Pancreas (tissue), 10 donors: ENCODE results near the gene CMIP. TPM values are rescaled to one million over a fixed set of nuclear protein-coding genes. Genes with fewer than 3 reads are reported as not detected.

Experiments used
- ATAC-seq, 4 donors: fragments of 200-7000 bp; cut with Tn5 transposase; one replicate each; pipeline versions ENCODE4 v1.8.0 to v1.9.1; 2020; ENCODE audit warnings: mild to moderate bottlenecking in 4 of 4, moderate library complexity in 4 of 4
- DNase-seq, 6 donors: peaks; one replicate each; pipeline ENCODE4 v3.0.0-alpha.2; 2020
- FAIRE-seq: peaks from 2 replicates; lab custom pipeline; 2012; peaks lifted over from hg19 to GRCh38; lab: Jason Lieb, UNC
- H3K27ac ChIP-seq, 4 donors: fragments of 200-600 bp; sonication (generic); 1 replicate in 3 of 4; 2 replicates in 1 of 4; pipeline versions ENCODE4 v1.5.0 to v1.8.0; 2020
- H3K27me3 ChIP-seq, 4 donors: fragments of 200-600 bp; one replicate each; pipeline ENCODE4 v1.8.0; 2021
- H3K36me3 ChIP-seq, 3 donors: fragments of 200-600 bp; sonication (generic) in 1 of 3; one replicate each; pipeline versions ENCODE4 v1.5.0 to v1.8.0; 2020 to 2021
- H3K4me1 ChIP-seq, 3 donors: fragments of 200-600 bp; one replicate each; pipeline ENCODE4 v1.8.0; 2021
- H3K4me3 ChIP-seq, 4 donors: fragments of 200-600 bp; sonication (generic) in 2 of 4; one replicate each; pipeline versions ENCODE4 v1.5.0 to v1.8.0; 2020 to 2021
- H3K9me3 ChIP-seq, 4 donors: fragments of 200-600 bp; one replicate each; pipeline ENCODE4 v1.8.0; 2021
- CTCF ChIP-seq, 4 donors: fragments of 200-600 bp; sonication (generic) in 3 of 4; IDR thresholded peaks; one replicate each; pipeline versions ENCODE4 v1.5.0 to v1.8.0; 2021; ENCODE audit warnings: antibody characterized with exemption in 4 of 4
- WGBS, 2 donors: extraction: QIAGEN DNeasy Blood & Tissue Kit; methylation state at CpG; one replicate each; pipeline ENCODE4 v1.1.7; 2013; 5-methylcytosine and 5-hydroxymethylcytosine counted together
- intact Hi-C, 3 donors: fragments of 100-400 bp; cut with DNase I; formaldehyde crosslinking; loops; one replicate each; pipeline versions ENCODE4 v1.11.1 to v1.14.2; 2022
- polyA plus RNA-seq, 2 donors: library from polyadenylated mRNA; stranded (reverse); fragments of 200-250 nt; gene quantifications; one replicate each; pipeline ENCODE4 v1.2.3, GENCODE V29; 2013
- total RNA-seq, 6 donors: library from RNA; stranded (reverse); fragmentation: NEBNext Ultra II Directional in 4 of 6; extraction: Animal tissue kit (Norgen Biotek cat#: 25700) in 4 of 6; gene quantifications; one replicate each; pipeline versions ENCODE4 v1.2.1 to v1.2.4, GENCODE V29; 2021 to 2023
- donor health status: healthy with polysubstance abuse.
- donor health status: DM: no; HTN: no; CAD: no; lungs with moderate emphysema.
- donor health status: DM: no; HTN: no; CAD: no.
- donor health status: control.
- donor health status: control.
- donor health status: Bipolar disorder and iron deficiency.
- donor health status: DM: yes; HTN: yes; CAD: no.
- donor health status: DM: no; HTN: no; CAD: no.
- donor health status: DM: no; HTN: no; CAD: no.
- donor health status: DM: yes; HTN: yes; CAD: no.

Gene CMIP
- total and polyA plus RNA-seq, 8 donors = 9.7 to 37.0 (median 21.5) TPM

- DNase-seq (peak in 1 of 6 donors; percentile 66), FAIRE-seq (no peak), ATAC-seq (peak in 3 of 4 donors; percentile 27 to 74 (median 44))
- peak overlapping the region in 1 of 4 donors; percentile 1 for H3K27ac ChIP-seq
- WGBS, 2 donors = 88 to 89% methylated on average over 11 of the region's 11 CpGs
- no peak for TF ChIP-seq CTCF (IDR thresholded peaks at IDR 0.05)
- H3K36me3 ChIP-seq = no peaks in the 10 kb centered on the region
- H3K27me3 ChIP-seq = no peaks in the 10 kb centered on the region
- no peak overlapping the region for H3K4me3 ChIP-seq
- no peaks in the 10 kb centered on the region for H3K9me3 ChIP-seq
- intact Hi-C loops = no loop called here
- peaks cover 0 to 14% (median 8%) of the 10 kb centered on the region in 3 donors for H3K4me1 ChIP-seq
Observed at GRCh38 chr16:81481207-81481821, 36.7 kb downstream of the CMIP start.

GRCh38 chr16:81482329-81483063 is 37.9 kb downstream of the CMIP start:
- Histone ChIP-seq H3K27ac (no peak overlapping the region), H3K4me1 (peaks cover 0 to 14% (median 8%) of the 10 kb centered on the region in 3 donors)

GRCh38 chr16:81483064-81483969 is 38.7 kb downstream of the CMIP start:
- no peak for ATAC-seq
- FAIRE-seq = no peak
- intact Hi-C loops = no loop called here
- no peak for DNase-seq
- TF ChIP-seq CTCF (IDR thresholded peaks at IDR 0.05) = no peak
- Histone ChIP-seq H3K36me3 (no peaks in the 10 kb centered on the region), H3K27me3 (no peaks in the 10 kb centered on the region), H3K27ac (no peak overlapping the region), H3K9me3 (no peaks in the 10 kb centered on the region), H3K4me3 (no peak overlapping the region), H3K4me1 (peaks cover 0 to 14% (median 8%) of the 10 kb centered on the region in 3 donors)
- 80 to 90% methylated on average over 10 of the region's 10 CpGs for WGBS, 2 donors

More at GRCh38 chr16:81482329-81483063, 37.9 kb downstream of the CMIP start:
- Histone ChIP-seq H3K36me3 (no peaks in the 10 kb centered on the region), H3K9me3 (no peaks in the 10 kb centered on the region), H3K27me3 (no peaks in the 10 kb centered on the region), H3K4me3 (no peak overlapping the region)
- intact Hi-C loops = no loop called here
- DNase-seq = no peak
- no peak for ATAC-seq
- 93 to 94% methylated on average over 15 of the region's 15 CpGs for WGBS, 2 donors
- TF ChIP-seq CTCF (IDR thresholded peaks at IDR 0.05) = no peak
- no peak for FAIRE-seq

GRCh38 chr16:81483970-81484595 is 39.5 kb downstream of the CMIP start:
- Histone ChIP-seq H3K4me1 (peaks cover 0 to 7% (median 7%) of the 10 kb centered on the region in 3 donors), H3K36me3 (no peaks in the 10 kb centered on the region), H3K27ac (no peak overlapping the region), H3K27me3 (no peaks in the 10 kb centered on the region), H3K9me3 (no peaks in the 10 kb centered on the region), H3K4me3 (no peak overlapping the region)
- intact Hi-C loops = no loop called here
- DNase-seq = no peak
- TF ChIP-seq CTCF (IDR thresholded peaks at IDR 0.05) = no peak
- FAIRE-seq = no peak
- ATAC-seq = no peak
- WGBS, 2 donors = 92 to 95% methylated on average over 22 of the region's 22 CpGs
